HG02610 (cell line): Measurements from ENCODE around the gene PGLYRP4.

ENCODE experiments used
- ATAC-seq: cut with Tn5 transposase; IDR thresholded peaks from one replicate; pipeline ENCODE4 v1.9.1; 2021; ENCODE audit warnings: mild to moderate bottlenecking, moderate library complexity; ENCODE audit not compliant: unreplicated experiment

Gene PGLYRP4

GRCh38 chr1:153348511-153349362 is at the start of gene PGLYRP4:
TSS of gene PGLYRP4 (minus strand) at chr1:153348841. CDS start at chr1:153347932, 909 bp downstream.
- ATAC-seq = no peak

- no peak for ATAC-seq
These were observed 49.4 kb upstream of the PGLYRP4 start for GRCh38 chr1:153397924-153398651.

- ATAC-seq = no peak
These were observed 48.6 kb upstream of the PGLYRP4 start for GRCh38 chr1:153397051-153397923.

- ATAC-seq = no peak
These were observed 47.8 kb upstream of the PGLYRP4 start for GRCh38 chr1:153396461-153396860.

- no peak for ATAC-seq
These were observed 47.1 kb upstream of the PGLYRP4 start for GRCh38 chr1:153395776-153396175.

- ATAC-seq = no peak
These were observed 46.6 kb upstream of the PGLYRP4 start for GRCh38 chr1:153395136-153395685.

GRCh38 chr1:153394391-153394790 is 45.8 kb upstream of the PGLYRP4 start:
- no peak for ATAC-seq

GRCh38 chr1:153393926-153394325 is 45.3 kb upstream of the PGLYRP4 start:
- ATAC-seq = no peak

- no peak for ATAC-seq
These were observed 44.2 kb upstream of the PGLYRP4 start for GRCh38 chr1:153392822-153393221.

- ATAC-seq = no peak
These were observed 43.6 kb upstream of the PGLYRP4 start for GRCh38 chr1:153392258-153392657.

- ATAC-seq = no peak
These were observed 42.5 kb upstream of the PGLYRP4 start, which contains the start of gene S100A8 for GRCh38 chr1:153390938-153391710. TSS of gene S100A8 (minus strand) at chr1:153391073. CDS start at chr1:153390535, 538 bp downstream.

GRCh38 chr1:153389973-153390879 is 41.6 kb upstream of the PGLYRP4 start:
- ATAC-seq = no peak

GRCh38 chr1:153389401-153389800 is 40.8 kb upstream of the PGLYRP4 start:
- ATAC-seq = no peak

GRCh38 chr1:153387785-153388184 is 39.1 kb upstream of the PGLYRP4 start:
- no peak for ATAC-seq

- no peak for ATAC-seq
These were observed 38.4 kb upstream of the PGLYRP4 start for GRCh38 chr1:153387001-153387400.

GRCh38 chr1:153386500-153386901 is 37.9 kb upstream of the PGLYRP4 start:
- no peak for ATAC-seq

- no peak for ATAC-seq
These were observed 36.4 kb upstream of the PGLYRP4 start for GRCh38 chr1:153384958-153385580.

- no peak for ATAC-seq
These were observed 32.1 kb upstream of the PGLYRP4 start for GRCh38 chr1:153380711-153381110.
